Lung (tissue), 12 donors: ENCODE data around the gene AKR1B15. TPM values are rescaled to one million over a fixed set of nuclear protein-coding genes. Genes with fewer than 3 reads are reported as not detected.
"Not testable (repeated sequence)": the region's sequence is repeated elsewhere in the genome, so short reads cannot be mapped to it uniquely, and the experiment has no call there.

Source experiments
- ATAC-seq: fragments of 200-7000 bp; cut with Tn5 transposase; one replicate; pipeline ENCODE4 v1.9.1; 2020; ENCODE audit warnings: moderate number of reproducible peaks; ENCODE audit not compliant: insufficient read depth, low FRiP score
- DNase-seq, 3 donors: peaks; one replicate each; pipeline ENCODE4 v3.0.0-alpha.2; 2013 to 2017
- H3K27ac ChIP-seq, 2 donors: one replicate each; pipeline ENCODE4 v1.5.1; 2013; ENCODE audit warnings: mild to moderate bottlenecking in 2 of 2, moderate library complexity in 2 of 2, control low read depth in 1 of 2, inconsistent platforms in 1 of 2, low read depth in 1 of 2, low read length in 1 of 2
- H3K27me3 ChIP-seq, 3 donors: one replicate each; pipeline ENCODE4 v1.5.1; 2013; ENCODE audit warnings: low read length in 2 of 3; ENCODE audit not compliant: control insufficient read depth in 3 of 3, insufficient read depth in 3 of 3
- H3K36me3 ChIP-seq, 4 donors: one replicate each; pipeline ENCODE4 v1.5.1; 2013; ENCODE audit warnings: low read length in 4 of 4, mild to moderate bottlenecking in 1 of 4, moderate library complexity in 1 of 4; ENCODE audit not compliant: control insufficient read depth in 4 of 4, insufficient read depth in 4 of 4
- H3K4me1 ChIP-seq, 5 donors: one replicate each; pipeline ENCODE4 v1.5.1; 2013; ENCODE audit warnings: low read length in 5 of 5, mild to moderate bottlenecking in 2 of 5, moderate library complexity in 1 of 5; ENCODE audit not compliant: control insufficient read depth in 5 of 5, insufficient read depth in 5 of 5
- H3K4me3 ChIP-seq: one replicate; pipeline ENCODE4 v1.5.1; 2013; ENCODE audit warnings: mild to moderate bottlenecking, control low read depth, moderate library complexity
- H3K9ac ChIP-seq, 2 donors: one replicate each; pipeline ENCODE4 v1.5.1; 2013; ENCODE audit warnings: low read length in 2 of 2, control low read depth in 1 of 2; ENCODE audit not compliant: insufficient read depth in 1 of 2
- H3K9me3 ChIP-seq, 4 donors: one replicate each; pipeline ENCODE4 v1.5.1; 2013; ENCODE audit warnings: low read length in 3 of 4, mild to moderate bottlenecking in 1 of 4, moderate library complexity in 1 of 4; ENCODE audit not compliant: control insufficient read depth in 4 of 4, insufficient read depth in 3 of 4
- CTCF ChIP-seq: IDR thresholded peaks from 2 replicates; pipeline ENCODE4 v1.5.1; 2012; ENCODE audit warnings: mild to moderate bottlenecking; ENCODE audit errors: control extremely low read depth, extremely low read depth
- WGBS, 2 donors: extraction: QIAGEN DNeasy Blood & Tissue Kit; methylation state at CpG; one replicate each; pipeline ENCODE4 v1.1.7; 2013; 5-methylcytosine and 5-hydroxymethylcytosine counted together
- polyA plus RNA-seq, 2 donors: library from polyadenylated mRNA; stranded (reverse); fragments of 200-250 nt; gene quantifications; one replicate each; pipeline ENCODE4 v1.2.1, GENCODE V29; 2013
- total RNA-seq, 2 donors: library from RNA; depleted of rRNA in 1 of 2; stranded (reverse); fragments of >200 nt in 1 of 2; gene quantifications; one replicate each; pipeline ENCODE4 v1.2.1, GENCODE V29; 2014 to 2021
- donor health status: control.
- donor health status: control.
- donor health status: Bipolar disorder and iron deficiency.
- donor health status: healthy.
- donor health status: DM: yes; HTN: yes; CAD: no.

Gene AKR1B15
- total and polyA plus RNA-seq, 4 donors = not detected

- Histone ChIP-seq H3K36me3 (no peaks in the 10 kb centered on the region), H3K4me3 (no peak overlapping the region), H3K27me3 (no peaks in the 10 kb centered on the region), H3K9me3 (peaks cover 0 to 6% (median 0%) of the 10 kb centered on the region in 4 donors), H3K4me1 (peaks cover 0 to 5% (median 0%) of the 10 kb centered on the region in 5 donors), H3K9ac (no peak overlapping the region), H3K27ac (no peak overlapping the region)
- DNase-seq (peak; percentile 64 to 84 (median 67)), ATAC-seq (no peak)
- WGBS, 2 donors = 66 to 74% methylated on average over 2 of the region's 2 CpGs
- no peak for TF ChIP-seq CTCF
Observed at GRCh38 chr7:134565643-134566136, 16.8 kb downstream of the AKR1B15 start.

- Histone ChIP-seq H3K9ac (no peak overlapping the region), H3K4me1 (peaks cover 0 to 5% (median 0%) of the 10 kb centered on the region in 5 donors), H3K4me3 (no peak overlapping the region), H3K36me3 (no peaks in the 10 kb centered on the region), H3K9me3 (peaks cover 0 to 9% (median 0%) of the 10 kb centered on the region in 4 donors), H3K27ac (no peak overlapping the region), H3K27me3 (no peaks in the 10 kb centered on the region)
- WGBS, 2 donors = 67 to 81% methylated on average over 3 of the region's 3 CpGs
- no peak for ATAC-seq
- TF ChIP-seq CTCF = no peak
- no peak for DNase-seq
Observed at GRCh38 chr7:134567368-134567767, 18.5 kb downstream of the AKR1B15 start.

DNA sequence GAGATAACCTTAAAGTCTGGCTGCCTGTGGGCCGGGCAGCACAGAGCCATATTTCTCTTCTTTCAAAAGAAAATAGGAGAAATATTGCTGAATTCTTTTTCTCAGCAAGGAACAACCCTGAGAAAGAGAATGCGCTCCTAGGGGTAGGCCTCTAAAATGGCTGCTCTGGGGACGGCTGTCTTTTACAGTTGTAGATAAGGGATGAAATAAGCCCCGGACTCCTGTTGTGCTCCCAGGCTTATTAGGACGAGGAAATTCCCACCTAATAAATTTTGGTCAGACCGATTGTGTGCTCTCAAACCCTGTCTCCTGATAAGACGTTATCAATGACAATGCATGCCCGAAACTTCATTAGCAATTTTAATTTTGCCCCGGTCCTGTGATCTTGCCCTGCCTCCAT lies 21.1 kb downstream of the AKR1B15 start:
- not testable (repeated sequence) for H3K27me3 ChIP-seq

DNA sequence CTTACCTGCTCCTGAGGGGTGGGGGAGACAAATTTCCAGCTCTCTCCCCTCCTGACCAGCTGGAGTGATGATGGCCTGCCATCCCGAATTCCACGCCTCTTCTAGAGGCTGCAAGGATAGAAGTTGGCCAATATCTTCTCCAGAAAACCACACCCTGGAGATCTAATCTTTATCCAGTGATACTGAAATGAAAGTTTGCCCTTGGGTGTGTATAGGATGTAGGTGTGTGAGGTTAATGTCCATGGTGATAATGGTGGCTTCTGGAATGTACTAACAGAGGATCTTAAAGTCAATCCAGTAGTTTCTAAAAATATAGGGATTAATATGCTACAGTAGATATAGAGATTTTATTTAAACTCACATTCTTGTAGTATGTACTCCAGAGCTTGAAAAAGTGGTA lies 22.2 kb downstream of the AKR1B15 start:
- no peak for DNase-seq
- no peak for TF ChIP-seq CTCF
- no peaks in the 10 kb centered on the region for H3K27me3 ChIP-seq
- peaks cover 0 to 9% (median 0%) of the 10 kb centered on the region in 4 donors for H3K9me3 ChIP-seq
- no peak overlapping the region for H3K9ac ChIP-seq
- H3K4me3 ChIP-seq = no peak overlapping the region
- ATAC-seq = no peak
- no peaks in the 10 kb centered on the region for H3K36me3 ChIP-seq
- no peaks in the 10 kb centered on the region for H3K4me1 ChIP-seq
- H3K27ac ChIP-seq = no peak overlapping the region
- 87 to 90% methylated on average over 2 of the region's 2 CpGs for WGBS, 2 donors

More for the DNA sequence above, 21.1 kb downstream of the AKR1B15 start:
- not testable (repeated sequence) for H3K27ac ChIP-seq, H3K4me1 ChIP-seq, H3K4me3 ChIP-seq, H3K9me3 ChIP-seq, H3K36me3 ChIP-seq, H3K9ac ChIP-seq, ATAC-seq, DNase-seq
- 94% methylated on average over 9 of the region's 9 CpGs for WGBS, 2 donors
